Ascending aorta (tissue), 2 donors: ENCODE measurements around the gene GRIK3. TPM values are rescaled to one million over a fixed set of nuclear protein-coding genes. Genes with fewer than 3 reads are reported as not detected.

Experiments
- DNase-seq, 2 donors: peaks; one replicate each; pipeline ENCODE4 v3.0.0-alpha.2; 2019; ENCODE audit warnings: low spot score in 2 of 2
- H3K27ac ChIP-seq, 2 donors: fragments of 200-600 bp; sonication (generic); one replicate each; pipeline ENCODE4 v1.5.1; 2016 to 2017; ENCODE audit warnings: mild to moderate bottlenecking in 1 of 2
- H3K27me3 ChIP-seq: fragments of 200-600 bp; sonication (generic); one replicate; pipeline ENCODE4 v1.5.1; 2017
- H3K36me3 ChIP-seq, 2 donors: fragments of 200-600 bp; sonication (generic); one replicate each; pipeline ENCODE4 v1.5.1; 2016
- H3K4me1 ChIP-seq, 2 donors: fragments of 200-600 bp; sonication (generic); one replicate each; pipeline ENCODE4 v1.5.1; 2016 to 2017; ENCODE audit warnings: mild to moderate bottlenecking in 1 of 2
- H3K4me3 ChIP-seq, 2 donors: fragments of 200-600 bp; sonication (generic); one replicate each; pipeline ENCODE4 v1.5.1; 2016 to 2017; ENCODE audit warnings: mild to moderate bottlenecking in 1 of 2
- H3K9me3 ChIP-seq, 2 donors: fragments of 200-600 bp; sonication (generic); one replicate each; pipeline ENCODE4 v1.5.1; 2016
- CTCF ChIP-seq, 3 experiments: fragments of 200-600 bp in 2 of 3; fragments of 450-650 bp in 1 of 3; sonication (generic) in 2 of 3; IDR thresholded peaks; one replicate each; pipeline ENCODE4 v1.5.1; 2016 to 2019; ENCODE audit warnings: antibody characterized with exemption in 3 of 3, mild to moderate bottlenecking in 1 of 3, moderate library complexity in 1 of 3
- intact Hi-C: fragments of 100-400 bp; cut with DNase I; formaldehyde crosslinking; loops from one replicate; pipeline ENCODE4 v1.15.1; 2023
- total RNA-seq: library from RNA; depleted of rRNA; stranded (reverse); fragments of >200 nt; gene quantifications from one replicate; pipeline ENCODE4 v1.1.0, GENCODE V29; 2016

Gene GRIK3
- total RNA-seq, 1 donor from 2014 or later, result under 0.01 TPM

GRCh38 chr1:36842448-36842847 lies 191.9 kb downstream of the GRIK3 start:
- Histone ChIP-seq H3K4me3 (no peak overlapping the region), H3K36me3 (no peaks in the 10 kb centered on the region), H3K9me3 (no peaks in the 10 kb centered on the region), H3K27me3 (no peaks in the 10 kb centered on the region), H3K4me1 (no peaks in the 10 kb centered on the region), H3K27ac (no peak overlapping the region)
- intact Hi-C loops, result no loop called here
- no peak for TF ChIP-seq CTCF (IDR thresholded peaks at IDR 0.05)
- no peak for DNase-seq

GRCh38 chr1:36839485-36839884 lies 194.8 kb downstream of the GRIK3 start:
- no peaks in the 10 kb centered on the region for H3K9me3 ChIP-seq
- H3K27ac ChIP-seq, result no peak overlapping the region
- H3K4me1 ChIP-seq, result no peaks in the 10 kb centered on the region
- no peak for TF ChIP-seq CTCF (IDR thresholded peaks at IDR 0.05)
- H3K36me3 ChIP-seq, result no peaks in the 10 kb centered on the region
- no peak for DNase-seq
- intact Hi-C loops, result no loop called here
- H3K4me3 ChIP-seq, result no peak overlapping the region
- H3K27me3 ChIP-seq, result no peaks in the 10 kb centered on the region

- Histone ChIP-seq H3K36me3 (no peaks in the 10 kb centered on the region), H3K9me3 (no peaks in the 10 kb centered on the region), H3K4me3 (no peak overlapping the region), H3K27me3 (no peaks in the 10 kb centered on the region), H3K27ac (no peak overlapping the region), H3K4me1 (no peaks in the 10 kb centered on the region)
- no peak for DNase-seq
- intact Hi-C loops, result no loop called here
- TF ChIP-seq CTCF (IDR thresholded peaks at IDR 0.05), result no peak
These were observed 195.4 kb downstream of the GRIK3 start for GRCh38 chr1:36838888-36839287.

GRCh38 chr1:36836916-36837315 lies 197.4 kb downstream of the GRIK3 start:
- no peak for DNase-seq
- intact Hi-C loops, result no loop called here
- Histone ChIP-seq H3K4me1 (no peaks in the 10 kb centered on the region), H3K27me3 (no peaks in the 10 kb centered on the region), H3K27ac (no peak overlapping the region), H3K36me3 (no peaks in the 10 kb centered on the region), H3K9me3 (no peaks in the 10 kb centered on the region), H3K4me3 (no peak overlapping the region)
- no peak for TF ChIP-seq CTCF (IDR thresholded peaks at IDR 0.05)

GRCh38 chr1:36836196-36836883 lies 198.0 kb downstream of the GRIK3 start:
- Histone ChIP-seq H3K27me3 (no peaks in the 10 kb centered on the region), H3K4me1 (no peaks in the 10 kb centered on the region), H3K9me3 (no peaks in the 10 kb centered on the region), H3K27ac (no peak overlapping the region), H3K4me3 (no peak overlapping the region), H3K36me3 (no peaks in the 10 kb centered on the region)
- no peak for DNase-seq
- TF ChIP-seq CTCF (IDR thresholded peaks at IDR 0.05), result no peak
- intact Hi-C loops, result no loop called here

- Histone ChIP-seq H3K36me3 (no peaks in the 10 kb centered on the region), H3K4me3 (no peak overlapping the region), H3K27me3 (no peaks in the 10 kb centered on the region), H3K27ac (no peak overlapping the region), H3K9me3 (no peaks in the 10 kb centered on the region), H3K4me1 (no peaks in the 10 kb centered on the region)
- no peak for TF ChIP-seq CTCF (IDR thresholded peaks at IDR 0.05)
- intact Hi-C loops, result no loop called here
- DNase-seq, result no peak
These were observed 198.6 kb downstream of the GRIK3 start for GRCh38 chr1:36835696-36836095.
